DND-41 (cell line): ENCODE data around the gene NARS2.
"Not testable (repeated sequence)": the region's sequence is repeated elsewhere in the genome, so short reads cannot be mapped to it uniquely, and the experiment has no call there.

ENCODE experiments used
- ATAC-seq: fragments of 200-7000 bp; cut with Tn5 transposase; 3 replicates; pipeline ENCODE4 v1.9.1; 2021; ENCODE audit warnings: low read depth; ENCODE audit not compliant: insufficient read depth
- DNase-seq: peaks from one replicate; pipeline ENCODE4 v3.0.0-alpha.2; 2020
- H2AFZ ChIP-seq: 2 replicates; pipeline ENCODE4 v1.6.0; 2012; ENCODE audit warnings: low read depth, low read length
- H3K27ac ChIP-seq: 2 replicates; pipeline ENCODE4 v1.5.1; 2012; ENCODE audit warnings: low read length, inconsistent platforms
- H3K27me3 ChIP-seq: fragments of 200-600 bp; sonication (generic); 2 replicates; pipeline ENCODE4 v1.6.0; 2012; ENCODE audit warnings: low read length, mild to moderate bottlenecking, inconsistent platforms; ENCODE audit not compliant: insufficient read depth, poor library complexity
- H3K36me3 ChIP-seq: 2 replicates; pipeline ENCODE4 v1.5.1; 2012; ENCODE audit warnings: low read length, inconsistent platforms; ENCODE audit not compliant: insufficient read depth
- H3K4me1 ChIP-seq: 2 replicates; pipeline ENCODE4 v1.5.1; 2012; ENCODE audit warnings: mild to moderate bottlenecking, low read length; ENCODE audit not compliant: insufficient read depth
- H3K4me2 ChIP-seq: 2 replicates; pipeline ENCODE4 v1.6.0; 2012; ENCODE audit warnings: mild to moderate bottlenecking, moderate library complexity, low read length, inconsistent platforms; ENCODE audit not compliant: insufficient read depth
- H3K4me3 ChIP-seq, 2 experiments: fragments of 200-600 bp in 1 of 2; shearing (Covaris generic) in 1 of 2; 2 replicates each; pipeline ENCODE4 v1.5.1; 2012 to 2016; ENCODE audit warnings: inconsistent platforms in 2 of 2, low read length in 2 of 2, mild to moderate bottlenecking in 2 of 2, low read depth in 1 of 2, moderate library complexity in 1 of 2
- H3K79me2 ChIP-seq: 2 replicates; pipeline ENCODE4 v1.6.0; 2012; ENCODE audit warnings: low read length, inconsistent platforms; ENCODE audit not compliant: insufficient read depth
- H3K9ac ChIP-seq: 2 replicates; pipeline ENCODE4 v1.6.0; 2012; ENCODE audit warnings: low read depth, mild to moderate bottlenecking, inconsistent platforms, low read length, moderate library complexity
- H3K9me3 ChIP-seq: 2 replicates; pipeline ENCODE4 v1.5.1; 2012; ENCODE audit warnings: low read length, moderate library complexity, mild to moderate bottlenecking, inconsistent platforms; ENCODE audit not compliant: insufficient read depth, severe bottlenecking
- H4K20me1 ChIP-seq: 2 replicates; pipeline ENCODE4 v1.6.0; 2012; ENCODE audit warnings: low read length; ENCODE audit not compliant: insufficient read depth
- EZH2 ChIP-seq: IDR thresholded peaks from 3 replicates; pipeline ENCODE4 v1.6.1; 2012; ENCODE audit warnings: borderline replicate concordance, low read depth, mild to moderate bottlenecking, moderate library complexity, low read length, inconsistent platforms; ENCODE audit not compliant: severe bottlenecking
- TF ChIP-seq, protein P1 (sequence below): IDR thresholded peaks from 2 replicates; pipeline ENCODE4 v1.5.1; 2012; ENCODE audit warnings: borderline replicate concordance, low read length, moderate library complexity, mild to moderate bottlenecking; ENCODE audit not compliant: poor library complexity, severe bottlenecking; ENCODE audit errors: extremely low read depth

The NARS2 gene

DNA sequence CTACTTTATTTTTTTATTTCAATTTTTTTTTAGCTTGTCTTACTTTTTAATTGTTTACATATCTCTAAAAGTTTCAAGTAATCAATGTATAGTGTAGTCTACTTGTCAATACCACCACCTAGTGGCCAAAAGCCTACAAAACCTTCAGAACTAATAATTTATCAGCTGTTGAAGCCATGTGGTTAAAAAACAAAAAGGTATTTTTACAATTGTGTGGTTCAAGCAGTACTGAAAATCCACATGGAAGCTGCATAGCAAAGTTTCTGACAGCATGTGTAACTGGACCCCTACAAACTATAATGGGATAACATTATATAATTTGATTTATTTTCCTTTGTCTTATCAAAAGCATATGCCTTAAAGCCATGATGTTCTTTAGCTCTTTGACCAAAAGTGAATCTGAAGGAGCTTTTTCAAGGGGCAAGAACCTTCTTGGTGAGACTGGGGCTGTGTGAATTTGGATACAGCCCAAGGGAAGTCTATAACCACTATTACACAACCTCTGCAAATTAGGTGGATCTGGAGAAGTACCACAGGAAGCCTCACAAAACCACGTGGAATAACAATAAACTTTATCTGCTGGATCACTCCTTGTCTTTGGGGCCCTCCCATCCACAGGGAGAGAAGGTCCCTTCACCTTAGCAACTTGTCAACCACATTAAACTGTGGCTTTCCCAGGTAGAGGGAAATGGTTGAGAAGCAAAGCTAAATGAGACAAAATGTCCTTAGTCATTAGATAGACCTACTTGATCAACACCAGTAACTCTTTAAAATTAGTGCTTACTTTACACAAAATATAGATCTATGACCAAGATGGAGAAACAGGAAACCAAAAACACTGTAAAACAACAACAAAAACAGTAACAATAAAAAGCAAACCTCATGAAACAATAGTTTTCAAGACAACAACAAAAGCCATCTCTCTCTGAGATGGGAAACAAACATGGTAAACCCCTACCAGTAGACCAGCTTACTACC is 9.9 kb downstream of the NARS2 start:
- H3K4me2 ChIP-seq, result peak overlapping the region; percentile 10; the same call in 1 of the 2 replicates
- H4K20me1 ChIP-seq, result no peaks in the 10 kb centered on the region
- H3K27ac ChIP-seq, result peak overlapping the region; percentile 69
- TF ChIP-seq EZH2, result no peak
- TF ChIP-seq, protein P1, sequence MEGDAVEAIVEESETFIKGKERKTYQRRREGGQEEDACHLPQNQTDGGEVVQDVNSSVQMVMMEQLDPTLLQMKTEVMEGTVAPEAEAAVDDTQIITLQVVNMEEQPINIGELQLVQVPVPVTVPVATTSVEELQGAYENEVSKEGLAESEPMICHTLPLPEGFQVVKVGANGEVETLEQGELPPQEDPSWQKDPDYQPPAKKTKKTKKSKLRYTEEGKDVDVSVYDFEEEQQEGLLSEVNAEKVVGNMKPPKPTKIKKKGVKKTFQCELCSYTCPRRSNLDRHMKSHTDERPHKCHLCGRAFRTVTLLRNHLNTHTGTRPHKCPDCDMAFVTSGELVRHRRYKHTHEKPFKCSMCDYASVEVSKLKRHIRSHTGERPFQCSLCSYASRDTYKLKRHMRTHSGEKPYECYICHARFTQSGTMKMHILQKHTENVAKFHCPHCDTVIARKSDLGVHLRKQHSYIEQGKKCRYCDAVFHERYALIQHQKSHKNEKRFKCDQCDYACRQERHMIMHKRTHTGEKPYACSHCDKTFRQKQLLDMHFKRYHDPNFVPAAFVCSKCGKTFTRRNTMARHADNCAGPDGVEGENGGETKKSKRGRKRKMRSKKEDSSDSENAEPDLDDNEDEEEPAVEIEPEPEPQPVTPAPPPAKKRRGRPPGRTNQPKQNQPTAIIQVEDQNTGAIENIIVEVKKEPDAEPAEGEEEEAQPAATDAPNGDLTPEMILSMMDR, result peak; percentile 74
- peak overlapping the region; percentile 15; the same call in 1 of the 2 replicates for H3K9ac ChIP-seq
- peaks cover 56% of the 10 kb centered on the region for H3K79me2 ChIP-seq
- H3K4me1 ChIP-seq, result peaks cover 56% of the 10 kb centered on the region
- peaks cover 64% of the 10 kb centered on the region for H3K36me3 ChIP-seq
- no peaks in the 10 kb centered on the region for H3K27me3 ChIP-seq
- H3K9me3 ChIP-seq, result no peaks in the 10 kb centered on the region
- H3K4me3 ChIP-seq, result no peak overlapping the region
- DNase-seq (peak; percentile 56), ATAC-seq (peak; percentile 60)
- no peak overlapping the region for H2AFZ ChIP-seq

- H3K4me2 ChIP-seq, H4K20me1 ChIP-seq, H3K9ac ChIP-seq, H2AFZ ChIP-seq, H3K27me3 ChIP-seq, H3K9me3 ChIP-seq, H3K4me3 ChIP-seq: not testable (repeated sequence)
- peaks cover 62% of the 10 kb centered on the region for H3K79me2 ChIP-seq
- DNase-seq (peak; percentile 33), ATAC-seq (peak; percentile 22)
- peak overlapping the region; percentile 69 for H3K27ac ChIP-seq
- peaks cover 60% of the 10 kb centered on the region for H3K4me1 ChIP-seq
- H3K36me3 ChIP-seq, result peaks cover 68% of the 10 kb centered on the region
Measured at GRCh38 chr11:78564037-78564436, 10.6 kb downstream of the NARS2 start.

GRCh38 chr11:78563090-78563489 is 11.6 kb downstream of the NARS2 start:
- not testable (repeated sequence) for DNase-seq, H3K9me3 ChIP-seq, H3K4me3 ChIP-seq, H4K20me1 ChIP-seq, H3K9ac ChIP-seq, H3K27me3 ChIP-seq, ATAC-seq, H2AFZ ChIP-seq
- peaks cover 65% of the 10 kb centered on the region for H3K79me2 ChIP-seq
- H3K4me1 ChIP-seq, result peaks cover 60% of the 10 kb centered on the region
- H3K4me2 ChIP-seq, result 0 out of 2 replicates have a peak overlapping the region, but pooled peaks have one; percentile 2
- peak overlapping the region; percentile 79 for H3K27ac ChIP-seq
- H3K36me3 ChIP-seq, result peaks cover 66% of the 10 kb centered on the region

- Histone ChIP-seq H3K79me2 (peaks cover 64% of the 10 kb centered on the region), H3K36me3 (peaks cover 63% of the 10 kb centered on the region), H3K9ac (peak overlapping the region; percentile 47), H3K27me3 (no peaks in the 10 kb centered on the region), H3K4me1 (peaks cover 60% of the 10 kb centered on the region), H2AFZ (peak overlapping the region; percentile 22; the same call in 1 of the 2 replicates), H4K20me1 (no peaks in the 10 kb centered on the region), H3K4me3 (no peak overlapping the region; a peak in 1 of 4 replicates), H3K9me3 (no peaks in the 10 kb centered on the region), H3K27ac (peak overlapping the region; percentile 79), H3K4me2 (peak overlapping the region; percentile 51; the same call in 1 of the 2 replicates)
- TF ChIP-seq EZH2, result no peak
- TF ChIP-seq, protein P1, result no peak
- ATAC-seq (peak; percentile 17; the same call in 1 of the 3 replicates), DNase-seq (no peak)
Measured at GRCh38 chr11:78562398-78562797, 12.3 kb downstream of the NARS2 start.
